MCF 10A (cell line): ENCODE data around the gene PTPRM. TPM values are rescaled to one million over a fixed set of nuclear protein-coding genes. Genes with fewer than 3 reads are reported as not detected.
A peak's percentile ranks its signal among the peaks of the same experiment; 100 is the strongest.

ENCODE experiments used
- BruUV-seq: library from RNA; stranded (reverse); fragments of 400-500 nt; replicated peaks from 2 replicates; lab custom pipeline; 2021; lab: Mats Ljungman, UMichigan
- CTCF ChIA-PET: fragments of 300-600 bp; sonication (Branson Sonifier 250); formaldehyde crosslinking; extraction: SDS; loops from one replicate; lab custom pipeline; 2021; ENCODE audit warnings: antibody characterized with exemption, inconsistent platforms; lab: Yijun Ruan, JAX
- POLR2A ChIA-PET: fragments of 300-600, 350-650 bp; sonication (Branson Sonifier 250); formaldehyde crosslinking; extraction: SDS; loops from one replicate; lab custom pipeline; 2020; ENCODE audit warnings: antibody characterized with exemption, inconsistent platforms; lab: Yijun Ruan, JAX
- DNase-seq: peaks from one replicate; pipeline ENCODE4 v3.0.0-alpha.2; 2018; ENCODE audit not compliant: unreplicated experiment
- H3K27ac Mint-ChIP-seq: one replicate; pipeline ENCODE4 v1.8.0; 2022; ENCODE audit warnings: mild to moderate bottlenecking, low read depth, mixed read lengths; ENCODE audit not compliant: unreplicated experiment
- H3K27me3 Mint-ChIP-seq: one replicate; pipeline ENCODE4 v1.8.0; 2022; ENCODE audit warnings: mixed read lengths; ENCODE audit not compliant: insufficient read depth, unreplicated experiment
- H3K36me3 Mint-ChIP-seq: one replicate; pipeline ENCODE4 v1.8.0; 2022; ENCODE audit warnings: mild to moderate bottlenecking, moderate library complexity, mixed read lengths; ENCODE audit not compliant: insufficient read depth, unreplicated experiment
- H3K4me1 Mint-ChIP-seq: one replicate; pipeline ENCODE4 v1.8.0; 2022; ENCODE audit warnings: mixed read lengths; ENCODE audit not compliant: insufficient read depth, unreplicated experiment
- H3K4me3 Mint-ChIP-seq: one replicate; pipeline ENCODE4 v1.8.0; 2022; ENCODE audit warnings: mild to moderate bottlenecking, moderate library complexity, mixed read lengths; ENCODE audit not compliant: unreplicated experiment
- H3K9me3 Mint-ChIP-seq: one replicate; pipeline ENCODE4 v1.8.0; 2022; ENCODE audit warnings: mixed read lengths; ENCODE audit not compliant: unreplicated experiment
- intact Hi-C: fragments of 100-400 bp; cut with micrococcal nuclease; formaldehyde crosslinking; loops from 2 replicates; pipeline ENCODE4 v1.14.1; 2022
- total RNA-seq: library from RNA; stranded (reverse); gene quantifications from 2 replicates; pipeline ENCODE4 v1.2.3, GENCODE V29; 2022
- TF ChIP-seq, protein P1 (sequence below): fragments of 200-600 bp; IDR thresholded peaks from one replicate; pipeline ENCODE4 v1.8.0; 2022; ENCODE audit warnings: antibody characterized with exemption, mild to moderate bottlenecking; ENCODE audit not compliant: unreplicated experiment

Gene PTPRM
- total RNA-seq, 1 experiment from 2014 or later: 82.8 TPM

DNA sequence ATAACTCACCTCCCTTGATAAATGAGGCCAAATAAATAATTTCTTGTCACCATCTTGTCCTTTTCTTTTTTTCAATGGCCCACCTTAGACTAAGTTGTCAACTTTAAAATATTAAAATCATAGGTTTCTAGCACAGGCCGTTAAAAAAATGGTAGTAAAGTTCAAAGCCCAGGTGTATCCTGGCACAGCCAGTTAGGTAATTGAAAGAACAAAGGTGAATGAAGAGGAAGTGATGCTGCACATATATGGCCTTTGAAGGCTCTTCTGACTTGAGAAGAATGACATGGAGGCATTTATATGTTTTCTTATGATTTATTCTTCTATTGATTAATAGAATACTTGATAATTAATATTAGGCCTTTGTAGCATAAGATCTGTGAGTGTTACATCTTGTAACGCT, 208.7 kb downstream of the PTPRM start:
- Mint-ChIP-seq H3K27ac (no peak overlapping the region), H3K9me3 (no peaks in the 10 kb centered on the region), H3K27me3 (no peaks in the 10 kb centered on the region), H3K4me1 (no peaks in the 10 kb centered on the region), H3K36me3 (no peaks in the 10 kb centered on the region), H3K4me3 (no peak overlapping the region)
- DNase-seq: no peak
- no TSS peak for BruUV-seq
- ChIA-PET POLR2A (no interaction called here), CTCF (interaction anchor here (0.7 to 1.5 kb wide), 2 partner anchors 14 to 15 kb away, joined by 5 to 8 read pairs; no protein-coding TSS in a partner anchor)
- TF ChIP-seq, protein P1, sequence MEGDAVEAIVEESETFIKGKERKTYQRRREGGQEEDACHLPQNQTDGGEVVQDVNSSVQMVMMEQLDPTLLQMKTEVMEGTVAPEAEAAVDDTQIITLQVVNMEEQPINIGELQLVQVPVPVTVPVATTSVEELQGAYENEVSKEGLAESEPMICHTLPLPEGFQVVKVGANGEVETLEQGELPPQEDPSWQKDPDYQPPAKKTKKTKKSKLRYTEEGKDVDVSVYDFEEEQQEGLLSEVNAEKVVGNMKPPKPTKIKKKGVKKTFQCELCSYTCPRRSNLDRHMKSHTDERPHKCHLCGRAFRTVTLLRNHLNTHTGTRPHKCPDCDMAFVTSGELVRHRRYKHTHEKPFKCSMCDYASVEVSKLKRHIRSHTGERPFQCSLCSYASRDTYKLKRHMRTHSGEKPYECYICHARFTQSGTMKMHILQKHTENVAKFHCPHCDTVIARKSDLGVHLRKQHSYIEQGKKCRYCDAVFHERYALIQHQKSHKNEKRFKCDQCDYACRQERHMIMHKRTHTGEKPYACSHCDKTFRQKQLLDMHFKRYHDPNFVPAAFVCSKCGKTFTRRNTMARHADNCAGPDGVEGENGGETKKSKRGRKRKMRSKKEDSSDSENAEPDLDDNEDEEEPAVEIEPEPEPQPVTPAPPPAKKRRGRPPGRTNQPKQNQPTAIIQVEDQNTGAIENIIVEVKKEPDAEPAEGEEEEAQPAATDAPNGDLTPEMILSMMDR: no peak
- intact Hi-C loops: no loop called here

DNA sequence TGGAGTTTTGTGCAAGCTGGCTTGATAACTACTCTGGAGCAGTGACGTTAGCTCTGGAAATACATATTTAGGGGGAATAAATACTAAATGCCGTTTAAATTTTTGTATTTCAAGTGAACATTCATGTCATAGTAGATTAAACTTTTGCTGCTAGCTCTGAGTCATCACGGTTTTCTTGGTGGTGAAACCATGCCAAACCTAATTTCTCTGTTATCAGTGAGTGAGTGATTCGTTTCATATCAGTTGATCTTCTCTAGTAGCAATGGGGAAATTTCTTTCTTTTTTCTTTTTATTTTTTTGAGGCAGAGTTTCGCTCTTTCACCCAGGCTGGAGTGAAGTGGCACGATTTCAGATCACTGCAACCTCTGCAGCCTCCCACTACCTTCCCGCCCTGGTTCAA, 211.1 kb downstream of the PTPRM start:
- Mint-ChIP-seq H3K4me3 (no peak overlapping the region), H3K27ac (no peak overlapping the region), H3K27me3 (no peaks in the 10 kb centered on the region), H3K4me1 (no peaks in the 10 kb centered on the region), H3K9me3 (no peaks in the 10 kb centered on the region), H3K36me3 (no peaks in the 10 kb centered on the region)
- POLR2A ChIA-PET: interaction anchor here (1.0 kb wide), 2 partner anchors 12 kb away, joined by 3 read pairs; no protein-coding TSS in a partner anchor
- CTCF ChIA-PET: interaction anchor here (1.9 kb wide), 1 partner anchor 12 kb away, joined by 7 read pairs; no protein-coding TSS in a partner anchor
- TF ChIP-seq, protein P1: no peak
- intact Hi-C loops: no loop called here
- no peak for DNase-seq
- BruUV-seq: no TSS peak

DNA sequence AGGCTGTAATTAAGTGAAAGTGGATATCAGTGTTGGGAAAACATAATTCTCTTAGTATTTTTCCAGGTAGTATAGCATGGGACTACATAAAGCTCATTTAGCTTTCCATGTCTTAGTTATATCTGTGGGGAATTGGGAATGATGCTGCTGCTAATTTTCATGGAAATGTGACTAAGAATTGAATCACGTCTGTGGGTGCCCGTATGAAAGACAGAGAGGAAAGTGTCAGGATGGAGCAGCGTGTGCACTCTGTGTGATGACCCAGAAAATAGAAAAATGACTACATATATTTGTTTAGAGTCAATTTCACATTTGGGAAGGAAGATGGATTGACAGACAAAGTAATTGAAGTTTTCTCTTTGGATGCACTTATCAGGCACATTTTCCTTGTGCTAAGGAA, 212.1 kb downstream of the PTPRM start:
- Mint-ChIP-seq H3K4me1 (no peaks in the 10 kb centered on the region), H3K27me3 (no peaks in the 10 kb centered on the region), H3K27ac (no peak overlapping the region), H3K36me3 (no peaks in the 10 kb centered on the region), H3K4me3 (no peak overlapping the region), H3K9me3 (no peaks in the 10 kb centered on the region)
- no peak for DNase-seq
- BruUV-seq: no TSS peak
- intact Hi-C loops: no loop called here
- ChIA-PET CTCF (interaction anchor here (0.6 to 1.1 kb wide), 2 partner anchors 11 to 259 kb away, joined by 3 to 4 read pairs; no protein-coding TSS in a partner anchor), POLR2A (no interaction called here)
- TF ChIP-seq, protein P1: no peak

GRCh38 chr18:7784171-7784570, 217.1 kb downstream of the PTPRM start:
- ChIA-PET POLR2A (interaction anchor here (0.6 to 0.7 kb wide), 2 partner anchors 45 to 140 kb away, joined by 3 to 4 read pairs; no protein-coding TSS in a partner anchor), CTCF (interaction anchor here (0.7 to 1.5 kb wide), 2 partner anchors 512 to 561 kb away, joined by 3 read pairs; no protein-coding TSS in a partner anchor)
- TF ChIP-seq, protein P1: no peak
- H3K4me1 Mint-ChIP-seq: peaks cover 12% of the 10 kb centered on the region
- DNase-seq: peak; percentile 54
- BruUV-seq: no TSS peak
- no peak overlapping the region for H3K4me3 Mint-ChIP-seq
- no peak overlapping the region for H3K27ac Mint-ChIP-seq
- peaks cover 13% of the 10 kb centered on the region for H3K36me3 Mint-ChIP-seq
- intact Hi-C loops: no loop called here
- H3K9me3 Mint-ChIP-seq: no peaks in the 10 kb centered on the region
- no peaks in the 10 kb centered on the region for H3K27me3 Mint-ChIP-seq
